K562 (cell line): ENCODE data around the gene MRPL44.

Experiments
- EHMT2 ChIP-seq: fragments of 450-650 bp; IDR thresholded peaks from 2 replicates; pipeline ENCODE4 v1.6.1; 2018; ENCODE audit warnings: antibody characterized with exemption
- EP300 ChIP-seq: IDR thresholded peaks from 2 replicates; pipeline ENCODE4 v1.6.1; 2012; ENCODE audit warnings: low read length, improper control_type of control experiment
- NBN ChIP-seq: fragments of 450-650 bp; IDR thresholded peaks from 2 replicates; pipeline ENCODE4 v1.6.1; 2016; ENCODE audit warnings: low read depth, mild to moderate bottlenecking
- PCBP1 ChIP-seq: fragments of 200-400 bp; formaldehyde crosslinking; IDR thresholded peaks from 2 replicates; pipeline ENCODE4 v1.6.1; 2018; ENCODE audit warnings: mild to moderate bottlenecking, low read depth, low read length; ENCODE audit not compliant: poor library complexity, severe bottlenecking
- STAG1 ChIP-seq: sonication (generic); formaldehyde crosslinking; IDR thresholded peaks from 2 replicates; pipeline ENCODE4 v1.5.0; 2020; ENCODE audit warnings: missing genetic modification reagents, borderline replicate concordance
- TEAD4 ChIP-seq, 2 experiments: sonication (generic) in 1 of 2; formaldehyde crosslinking in 1 of 2; IDR thresholded peaks; 2 replicates each; pipeline versions ENCODE4 v1.6.1 to v1.8.0; 2012 to 2022; ENCODE audit warnings: borderline replicate concordance in 1 of 2, inconsistent platforms in 1 of 2, low read length in 1 of 2, mild to moderate bottlenecking in 1 of 2, missing genetic modification reagents in 1 of 2
- U2AF2 ChIP-seq: fragments of 200-400 bp; formaldehyde crosslinking; optimal IDR thresholded peaks from 2 replicates; pipeline ENCODE3; 2017; ENCODE audit warnings: low read depth, mild to moderate bottlenecking, low read length
- ZFP1 ChIP-seq: fragments of 450-650 bp; formaldehyde crosslinking; IDR thresholded peaks from 2 replicates; pipeline ENCODE4 v1.4.0; 2020; ENCODE audit warnings: mild to moderate bottlenecking, mixed read lengths
- TF ChIP-seq, protein P1 (sequence below), 3 experiments: IDR thresholded peaks in 2 of 3; conservative IDR thresholded peaks in 1 of 3; 2 replicates each; pipeline ENCODE4 v1.5.1; 2011 to 2012; ENCODE audit warnings: low read length in 3 of 3, mild to moderate bottlenecking in 3 of 3, control low read depth in 2 of 3, improper control_type of control experiment in 1 of 3, inconsistent platforms in 1 of 3, low read depth in 1 of 3, mixed read lengths in 1 of 3, moderate library complexity in 1 of 3; ENCODE audit not compliant: insufficient read depth in 2 of 3
- TF ChIP-seq, protein P2 (sequence below): fragments of 450-650 bp; IDR thresholded peaks from 2 replicates; pipeline ENCODE4 v1.6.1; 2016; ENCODE audit warnings: low read depth, mild to moderate bottlenecking, moderate library complexity
- TF ChIP-seq, protein P3 (sequence below): fragments of 450-650 bp; formaldehyde crosslinking; IDR thresholded peaks from 2 replicates; pipeline ENCODE4 v1.4.0; 2022; ENCODE audit warnings: missing genetic modification characterization
- TF ChIP-seq, protein P4 (sequence below): sonication (generic); formaldehyde crosslinking; IDR thresholded peaks from 2 replicates; pipeline ENCODE4 v1.8.0; 2022; ENCODE audit warnings: missing genetic modification reagents, mild to moderate bottlenecking, borderline replicate concordance
- TF ChIP-seq, protein P5 (sequence below): fragments of 450-650 bp; IDR thresholded peaks from 2 replicates; pipeline ENCODE4 v1.6.1; 2018; ENCODE audit not compliant: partially characterized antibody

DNA sequence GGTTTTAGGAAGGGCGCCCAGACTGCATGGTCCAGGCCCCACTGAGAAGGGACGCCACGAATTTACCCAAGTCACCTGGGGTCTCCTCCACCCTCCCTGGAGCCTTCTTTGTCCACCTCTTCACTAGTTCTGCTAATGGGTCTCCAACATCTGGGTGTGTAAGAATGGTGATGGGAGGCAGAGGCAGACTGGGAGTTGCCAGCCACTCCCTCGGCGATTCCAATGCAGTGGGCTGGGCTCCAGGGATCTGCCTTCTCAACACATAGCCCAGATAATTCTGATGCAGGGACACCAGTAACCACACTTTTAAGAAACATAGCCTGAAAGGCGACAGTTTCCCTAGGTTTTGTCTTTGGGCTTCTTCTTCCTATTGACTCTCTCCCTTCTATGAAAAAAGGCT lies 39.1 kb downstream of the MRPL44 start:
- TF ChIP-seq EHMT2 = no peak
- no peak for TF ChIP-seq TEAD4 (IDR thresholded peaks at IDR 0.05; ENCODE audit: low read length)
- TF ChIP-seq TEAD4 (CRISPR knock-in tag; IDR thresholded peaks at IDR 0.05; ENCODE audit: borderline replicate concordance) = no peak
- TF ChIP-seq, protein P1, sequence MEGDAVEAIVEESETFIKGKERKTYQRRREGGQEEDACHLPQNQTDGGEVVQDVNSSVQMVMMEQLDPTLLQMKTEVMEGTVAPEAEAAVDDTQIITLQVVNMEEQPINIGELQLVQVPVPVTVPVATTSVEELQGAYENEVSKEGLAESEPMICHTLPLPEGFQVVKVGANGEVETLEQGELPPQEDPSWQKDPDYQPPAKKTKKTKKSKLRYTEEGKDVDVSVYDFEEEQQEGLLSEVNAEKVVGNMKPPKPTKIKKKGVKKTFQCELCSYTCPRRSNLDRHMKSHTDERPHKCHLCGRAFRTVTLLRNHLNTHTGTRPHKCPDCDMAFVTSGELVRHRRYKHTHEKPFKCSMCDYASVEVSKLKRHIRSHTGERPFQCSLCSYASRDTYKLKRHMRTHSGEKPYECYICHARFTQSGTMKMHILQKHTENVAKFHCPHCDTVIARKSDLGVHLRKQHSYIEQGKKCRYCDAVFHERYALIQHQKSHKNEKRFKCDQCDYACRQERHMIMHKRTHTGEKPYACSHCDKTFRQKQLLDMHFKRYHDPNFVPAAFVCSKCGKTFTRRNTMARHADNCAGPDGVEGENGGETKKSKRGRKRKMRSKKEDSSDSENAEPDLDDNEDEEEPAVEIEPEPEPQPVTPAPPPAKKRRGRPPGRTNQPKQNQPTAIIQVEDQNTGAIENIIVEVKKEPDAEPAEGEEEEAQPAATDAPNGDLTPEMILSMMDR (IDR thresholded peaks at IDR 0.05 in 2 of 3, conservative IDR thresholded peaks at IDR 0.05 in 1 of 3; ENCODE audit: insufficient read depth in 2 of 3, low read depth in 1 of 3, low read length in 3 of 3) = no peak
- TF ChIP-seq, protein P2, sequence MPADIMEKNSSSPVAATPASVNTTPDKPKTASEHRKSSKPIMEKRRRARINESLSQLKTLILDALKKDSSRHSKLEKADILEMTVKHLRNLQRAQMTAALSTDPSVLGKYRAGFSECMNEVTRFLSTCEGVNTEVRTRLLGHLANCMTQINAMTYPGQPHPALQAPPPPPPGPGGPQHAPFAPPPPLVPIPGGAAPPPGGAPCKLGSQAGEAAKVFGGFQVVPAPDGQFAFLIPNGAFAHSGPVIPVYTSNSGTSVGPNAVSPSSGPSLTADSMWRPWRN = no peak
- TF ChIP-seq PCBP1 = no peak
- TF ChIP-seq EP300 = no peak
- TF ChIP-seq, protein P3, sequence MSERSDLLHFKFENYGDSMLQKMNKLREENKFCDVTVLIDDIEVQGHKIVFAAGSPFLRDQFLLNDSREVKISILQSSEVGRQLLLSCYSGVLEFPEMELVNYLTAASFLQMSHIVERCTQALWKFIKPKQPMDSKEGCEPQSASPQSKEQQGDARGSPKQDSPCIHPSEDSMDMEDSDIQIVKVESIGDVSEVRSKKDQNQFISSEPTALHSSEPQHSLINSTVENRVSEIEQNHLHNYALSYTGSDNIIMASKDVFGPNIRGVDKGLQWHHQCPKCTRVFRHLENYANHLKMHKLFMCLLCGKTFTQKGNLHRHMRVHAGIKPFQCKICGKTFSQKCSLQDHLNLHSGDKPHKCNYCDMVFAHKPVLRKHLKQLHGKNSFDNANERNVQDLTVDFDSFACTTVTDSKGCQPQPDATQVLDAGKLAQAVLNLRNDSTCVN (CRISPR knock-in tag) = no peak
- no peak for TF ChIP-seq ZFP1 (CRISPR knock-in tag)
- no peak for TF ChIP-seq NBN
- TF ChIP-seq U2AF2 = no peak
- TF ChIP-seq, protein P4, sequence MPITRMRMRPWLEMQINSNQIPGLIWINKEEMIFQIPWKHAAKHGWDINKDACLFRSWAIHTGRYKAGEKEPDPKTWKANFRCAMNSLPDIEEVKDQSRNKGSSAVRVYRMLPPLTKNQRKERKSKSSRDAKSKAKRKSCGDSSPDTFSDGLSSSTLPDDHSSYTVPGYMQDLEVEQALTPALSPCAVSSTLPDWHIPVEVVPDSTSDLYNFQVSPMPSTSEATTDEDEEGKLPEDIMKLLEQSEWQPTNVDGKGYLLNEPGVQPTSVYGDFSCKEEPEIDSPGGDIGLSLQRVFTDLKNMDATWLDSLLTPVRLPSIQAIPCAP (CRISPR knock-in tag) = no peak
- TF ChIP-seq STAG1 = no peak
- TF ChIP-seq, protein P5, sequence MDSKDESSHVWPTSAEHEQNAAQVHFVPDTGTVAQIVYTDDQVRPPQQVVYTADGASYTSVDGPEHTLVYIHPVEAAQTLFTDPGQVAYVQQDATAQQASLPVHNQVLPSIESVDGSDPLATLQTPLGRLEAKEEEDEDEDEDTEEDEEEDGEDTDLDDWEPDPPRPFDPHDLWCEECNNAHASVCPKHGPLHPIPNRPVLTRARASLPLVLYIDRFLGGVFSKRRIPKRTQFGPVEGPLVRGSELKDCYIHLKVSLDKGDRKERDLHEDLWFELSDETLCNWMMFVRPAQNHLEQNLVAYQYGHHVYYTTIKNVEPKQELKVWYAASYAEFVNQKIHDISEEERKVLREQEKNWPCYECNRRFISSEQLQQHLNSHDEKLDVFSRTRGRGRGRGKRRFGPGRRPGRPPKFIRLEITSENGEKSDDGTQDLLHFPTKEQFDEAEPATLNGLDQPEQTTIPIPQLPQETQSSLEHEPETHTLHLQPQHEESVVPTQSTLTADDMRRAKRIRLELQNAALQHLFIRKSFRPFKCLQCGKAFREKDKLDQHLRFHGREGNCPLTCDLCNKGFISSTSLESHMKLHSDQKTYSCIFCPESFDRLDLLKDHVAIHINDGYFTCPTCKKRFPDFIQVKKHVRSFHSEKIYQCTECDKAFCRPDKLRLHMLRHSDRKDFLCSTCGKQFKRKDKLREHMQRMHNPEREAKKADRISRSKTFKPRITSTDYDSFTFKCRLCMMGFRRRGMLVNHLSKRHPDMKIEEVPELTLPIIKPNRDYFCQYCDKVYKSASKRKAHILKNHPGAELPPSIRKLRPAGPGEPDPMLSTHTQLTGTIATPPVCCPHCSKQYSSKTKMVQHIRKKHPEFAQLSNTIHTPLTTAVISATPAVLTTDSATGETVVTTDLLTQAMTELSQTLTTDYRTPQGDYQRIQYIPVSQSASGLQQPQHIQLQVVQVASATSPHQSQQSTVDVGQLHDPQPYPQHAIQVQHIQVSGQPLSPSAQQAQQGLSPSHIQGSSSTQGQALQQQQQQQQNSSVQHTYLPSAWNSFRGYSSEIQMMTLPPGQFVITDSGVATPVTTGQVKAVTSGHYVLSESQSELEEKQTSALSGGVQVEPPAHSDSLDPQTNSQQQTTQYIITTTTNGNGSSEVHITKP = no peak
